CD4-positive, alpha-beta T cell treated with Interleukin-4 for 1 hour (primary cell): ENCODE measurements around the gene KRT81.
"Not testable (repeated sequence)": the region's sequence is repeated elsewhere in the genome, so short reads cannot be mapped to it uniquely, and the experiment has no call there.

Experiments
- DNase-seq, 2 donors: peaks; one replicate each; pipeline ENCODE4 v3.0.0-alpha.2; 2020 to 2022

Gene KRT81

GRCh38 chr12:52294803-52295202 lies 3.5 kb upstream of the KRT81 start:
- no peak for DNase-seq

GRCh38 chr12:52293926-52294325 lies 2.6 kb upstream of the KRT81 start:
- no peak for DNase-seq

- not testable (repeated sequence) for DNase-seq
Measured at GRCh38 chr12:52290483-52291134, 725 bp downstream of the KRT81 start.

- not testable (repeated sequence) for DNase-seq
Measured at GRCh38 chr12:52287816-52288805, 3.2 kb downstream of the KRT81 start.

- not testable (repeated sequence) for DNase-seq
Measured at GRCh38 chr12:52286857-52287785, 4.2 kb downstream of the KRT81 start.

- no peak for DNase-seq
Measured at GRCh38 chr12:52285851-52286530, 5.3 kb downstream of the KRT81 start.

- DNase-seq = no peak
Measured at GRCh38 chr12:52285172-52285745, 6.1 kb downstream of the KRT81 start.

- DNase-seq = no peak
Measured at GRCh38 chr12:52284562-52285171, 6.7 kb downstream of the KRT81 start.

GRCh38 chr12:52280796-52281560 lies 10.4 kb downstream of the KRT81 start:
- no peak for DNase-seq

- DNase-seq = peak in 1 of 2 donors; percentile 52
Measured at GRCh38 chr12:52280319-52280795, 11.0 kb downstream of the KRT81 start.

GRCh38 chr12:52279422-52280318 lies 11.7 kb downstream of the KRT81 start:
- no peak for DNase-seq

- peak; percentile 64 to 66 for DNase-seq
Measured at GRCh38 chr12:52278575-52279421, 12.5 kb downstream of the KRT81 start.

- DNase-seq = no peak
Measured at GRCh38 chr12:52277486-52278245, 13.7 kb downstream of the KRT81 start.

GRCh38 chr12:52275686-52276085 lies 15.6 kb downstream of the KRT81 start:
- DNase-seq = no peak

GRCh38 chr12:52274521-52275120 lies 16.7 kb downstream of the KRT81 start, which contains the start of gene KRT86:
Gene KRT86 (plus strand): TSS chr12:52274645. CDS start chr12:52301917, 27,272 bp downstream.
- DNase-seq = no peak

GRCh38 chr12:52271158-52271557 lies 20.2 kb downstream of the KRT81 start:
- DNase-seq = no peak

- DNase-seq = no peak
Measured at GRCh38 chr12:52270541-52271070, 20.7 kb downstream of the KRT81 start.
